ENCODE data around the gene TRIO.

Gene TRIO

GRCh38 chr5:14268738-14269137 lies 125.6 kb downstream of the TRIO start:
- peaks cover 49% of the 10 kb centered on the region for H3K4me1 ChIP-seq (ENCODE audit: insufficient read depth, low read length)
- H3K9me3 ChIP-seq (ENCODE audit: control insufficient read depth, insufficient read depth, low read length), result no peaks in the 10 kb centered on the region
- H3K9ac ChIP-seq (ENCODE audit: low read depth, low read length), result no peak overlapping the region
- no peaks in the 10 kb centered on the region for H3K36me3 ChIP-seq (ENCODE audit: insufficient read depth, low read length)

DNA sequence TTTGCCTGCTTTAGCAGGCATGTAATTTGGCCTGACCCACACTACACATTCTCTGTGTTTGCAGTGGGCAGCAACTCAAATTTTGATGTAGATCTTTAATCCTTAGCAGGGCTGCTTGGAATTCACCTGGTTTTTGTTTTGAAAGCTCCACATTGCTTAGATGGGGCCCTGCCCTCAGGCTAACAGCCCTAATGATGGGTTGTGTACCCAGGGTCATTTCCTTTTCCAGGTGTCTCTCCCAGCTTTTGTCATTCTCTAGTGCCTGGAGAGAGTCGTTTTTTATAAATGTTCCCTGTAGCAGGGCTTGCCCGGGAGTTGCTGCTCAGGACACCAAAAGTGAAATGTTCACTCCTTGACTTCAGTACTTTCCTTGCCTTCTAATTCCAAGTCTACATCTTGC lies 126.3 kb downstream of the TRIO start:
- H3K9me3 ChIP-seq (ENCODE audit: control insufficient read depth, insufficient read depth, low read length), result no peaks in the 10 kb centered on the region
- H3K4me1 ChIP-seq (ENCODE audit: insufficient read depth, low read length), result peaks cover 48% of the 10 kb centered on the region
- no peaks in the 10 kb centered on the region for H3K36me3 ChIP-seq (ENCODE audit: insufficient read depth, low read length)
- peak overlapping the region; percentile 34; the same call in 1 of the 2 replicates for H3K9ac ChIP-seq (ENCODE audit: low read depth, low read length)

GRCh38 chr5:14270209-14270702 lies 127.1 kb downstream of the TRIO start:
- H3K36me3 ChIP-seq (ENCODE audit: insufficient read depth, low read length), result no peaks in the 10 kb centered on the region
- no peak overlapping the region for H3K9ac ChIP-seq (ENCODE audit: low read depth, low read length)
- H3K9me3 ChIP-seq (ENCODE audit: control insufficient read depth, insufficient read depth, low read length), result no peaks in the 10 kb centered on the region
- H3K4me1 ChIP-seq (ENCODE audit: insufficient read depth, low read length), result peaks cover 45% of the 10 kb centered on the region

- H3K4me1 ChIP-seq (ENCODE audit: insufficient read depth, low read length), result peaks cover 28% of the 10 kb centered on the region
- H3K9ac ChIP-seq (ENCODE audit: low read depth, low read length), result no peak overlapping the region
- no peaks in the 10 kb centered on the region for H3K36me3 ChIP-seq (ENCODE audit: insufficient read depth, low read length)
- no peaks in the 10 kb centered on the region for H3K9me3 ChIP-seq (ENCODE audit: control insufficient read depth, insufficient read depth, low read length)
These were observed 129.5 kb downstream of the TRIO start for GRCh38 chr5:14272548-14273205.

DNA sequence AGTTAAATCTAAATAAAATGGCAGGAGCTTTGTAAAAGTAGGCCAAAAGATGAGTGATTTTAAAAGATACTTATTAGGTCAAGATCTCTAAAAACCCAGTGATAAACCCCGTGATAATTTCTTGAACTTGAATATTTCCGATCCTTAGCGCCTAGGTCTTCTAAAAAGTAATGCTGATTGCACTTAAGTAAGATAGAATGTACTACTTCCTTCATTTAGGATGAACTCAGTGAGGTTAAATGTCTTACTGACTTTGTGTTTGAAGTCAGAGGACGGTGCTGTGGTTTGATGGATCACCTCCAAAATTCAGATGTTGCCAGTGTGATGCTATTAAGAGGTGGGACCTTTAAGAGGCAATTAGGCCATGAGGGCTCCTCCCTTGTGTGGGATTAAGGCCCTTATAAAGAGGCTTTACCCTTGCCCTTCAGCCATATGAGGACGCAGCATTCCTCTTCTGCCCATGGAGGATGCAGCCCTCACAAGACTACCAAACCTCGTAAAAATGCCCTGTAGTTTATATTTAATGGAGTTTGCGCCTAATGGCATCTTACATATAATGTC lies 130.1 kb downstream of the TRIO start:
- Histone ChIP-seq H3K4me1 (ENCODE audit: insufficient read depth, low read length) (peaks cover 22% of the 10 kb centered on the region), H3K9ac (ENCODE audit: low read depth, low read length) (no peak overlapping the region), H3K9me3 (ENCODE audit: control insufficient read depth, insufficient read depth, low read length) (no peaks in the 10 kb centered on the region), H3K36me3 (ENCODE audit: insufficient read depth, low read length) (no peaks in the 10 kb centered on the region)

GRCh38 chr5:14276380-14276779 lies 133.2 kb downstream of the TRIO start:
- H3K36me3 ChIP-seq (ENCODE audit: insufficient read depth, low read length), result no peaks in the 10 kb centered on the region
- no peak overlapping the region for H3K9ac ChIP-seq (ENCODE audit: low read depth, low read length)
- no peaks in the 10 kb centered on the region for H3K9me3 ChIP-seq (ENCODE audit: control insufficient read depth, insufficient read depth, low read length)
- H3K4me1 ChIP-seq (ENCODE audit: insufficient read depth, low read length), result no peaks in the 10 kb centered on the region

DNA sequence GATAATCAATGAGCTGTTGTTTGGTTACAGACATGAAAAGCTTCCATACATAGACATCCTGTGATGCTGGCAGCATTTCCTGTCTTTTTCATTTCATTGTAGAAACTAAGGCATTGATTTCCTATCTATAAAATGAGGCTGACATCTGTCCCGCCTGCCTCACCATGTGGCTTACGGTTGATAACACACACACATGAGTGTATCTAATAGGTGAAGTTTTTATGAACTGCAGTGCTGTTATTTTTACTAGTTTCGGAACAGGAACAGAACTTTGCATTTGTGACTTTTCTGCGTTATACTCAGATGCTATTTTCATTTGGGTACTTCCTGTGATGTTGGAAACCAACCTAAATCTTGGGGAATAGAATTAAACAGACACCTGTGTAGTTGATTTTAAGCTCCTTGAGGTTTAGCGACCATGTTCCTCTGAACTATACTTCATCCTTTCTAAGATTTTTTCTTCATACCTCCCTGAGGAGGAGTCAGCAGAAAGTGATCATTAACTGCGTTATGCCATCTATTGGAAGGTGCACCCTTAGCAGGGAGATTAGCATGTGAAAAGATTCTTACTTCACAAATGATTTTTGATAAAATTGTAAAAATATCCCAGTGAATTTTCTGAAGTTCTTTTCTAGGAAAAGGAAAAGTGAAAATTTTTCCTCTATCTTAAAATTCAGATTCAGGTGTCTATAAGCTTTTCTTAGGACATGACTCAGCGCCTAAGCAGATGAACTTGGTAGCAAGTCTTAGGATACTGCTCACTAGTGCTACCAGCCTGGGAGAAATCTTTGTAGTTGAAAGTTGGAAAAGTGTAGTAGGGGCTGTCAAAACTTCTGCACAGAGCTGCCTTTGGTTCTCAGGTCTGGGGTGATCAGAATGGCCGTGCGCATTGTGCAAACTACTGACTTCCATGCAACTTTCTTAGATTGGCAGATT lies 134.5 kb downstream of the TRIO start:
- Histone ChIP-seq H3K9me3 (ENCODE audit: control insufficient read depth, insufficient read depth, low read length) (no peaks in the 10 kb centered on the region), H3K9ac (ENCODE audit: low read depth, low read length) (no peak overlapping the region), H3K4me1 (ENCODE audit: insufficient read depth, low read length) (no peaks in the 10 kb centered on the region), H3K36me3 (ENCODE audit: insufficient read depth, low read length) (no peaks in the 10 kb centered on the region)

DNA sequence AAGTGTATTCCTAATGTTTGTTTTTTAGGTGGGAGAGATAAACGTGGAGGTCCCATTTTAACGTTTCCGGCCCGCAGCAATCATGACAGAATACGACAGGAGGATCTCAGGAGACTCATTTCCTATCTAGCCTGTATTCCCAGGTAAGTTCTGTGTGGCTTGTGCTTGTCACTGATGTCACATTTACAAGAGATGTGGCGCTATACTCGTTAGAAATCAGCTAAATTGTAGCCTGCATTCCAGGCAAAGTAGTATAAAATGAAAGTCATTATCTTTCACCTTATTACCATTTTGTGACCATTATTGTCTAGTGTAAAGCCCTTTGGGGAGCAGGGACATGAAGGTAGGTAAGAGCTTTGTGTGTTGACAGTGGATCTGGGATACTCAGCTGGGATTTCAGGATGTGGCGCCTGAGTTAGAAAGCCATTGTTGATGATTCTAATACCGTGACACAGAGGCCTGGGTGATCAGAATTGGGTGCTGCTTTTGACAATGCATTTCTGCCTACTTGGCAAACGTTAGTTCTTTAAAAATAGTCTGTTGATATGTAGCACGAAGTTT lies 137.2 kb downstream of the TRIO start:
- H3K9ac ChIP-seq (ENCODE audit: low read depth, low read length), result no peak overlapping the region
- peaks cover 16% of the 10 kb centered on the region for H3K4me1 ChIP-seq (ENCODE audit: insufficient read depth, low read length)
- H3K36me3 ChIP-seq (ENCODE audit: insufficient read depth, low read length), result no peaks in the 10 kb centered on the region
- H3K9me3 ChIP-seq (ENCODE audit: control insufficient read depth, insufficient read depth, low read length), result no peaks in the 10 kb centered on the region

DNA sequence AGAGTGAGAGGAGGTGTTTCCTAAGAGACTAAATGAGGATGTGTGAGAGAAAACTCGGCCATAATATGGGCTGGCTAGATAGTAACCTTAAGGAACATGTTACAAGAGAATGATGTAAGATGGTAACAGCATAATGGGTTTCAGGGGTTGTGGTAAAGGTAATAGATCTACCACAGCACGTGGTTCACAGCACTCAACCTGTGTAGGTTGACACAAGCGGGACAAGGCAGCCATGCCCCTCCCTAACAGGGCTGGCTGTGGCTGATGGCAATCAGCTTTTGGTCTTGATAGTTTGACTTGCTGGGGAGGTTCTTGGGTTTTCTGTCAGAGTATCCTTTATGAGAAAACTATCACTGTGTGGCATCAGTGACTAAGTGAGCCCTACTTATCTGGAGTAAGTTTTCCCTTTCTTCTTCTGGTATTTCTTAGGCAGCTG lies 138.6 kb downstream of the TRIO start:
- Histone ChIP-seq H3K4me1 (ENCODE audit: insufficient read depth, low read length) (peaks cover 16% of the 10 kb centered on the region), H3K9me3 (ENCODE audit: control insufficient read depth, insufficient read depth, low read length) (no peaks in the 10 kb centered on the region), H3K36me3 (ENCODE audit: insufficient read depth, low read length) (no peaks in the 10 kb centered on the region)

DNA sequence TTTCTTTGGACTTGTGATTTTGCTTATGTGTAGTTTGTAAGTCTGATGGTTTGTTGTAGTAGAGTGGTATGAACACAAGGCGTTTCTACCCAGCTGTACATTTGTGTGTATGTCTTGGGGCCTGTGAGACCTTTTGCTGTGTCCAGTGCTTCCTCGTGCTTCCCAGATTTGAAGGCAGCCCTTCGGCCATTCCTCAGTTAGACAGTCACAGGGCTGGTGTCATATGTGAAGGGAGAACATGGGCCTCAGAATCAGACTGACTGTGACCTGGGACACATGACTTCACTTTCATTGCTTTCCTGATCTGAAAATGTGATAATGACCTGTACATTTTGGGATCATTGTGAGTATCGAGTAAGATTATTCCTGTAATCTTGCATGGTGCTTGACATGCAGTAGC lies 140.0 kb downstream of the TRIO start:
- Histone ChIP-seq H3K4me1 (ENCODE audit: insufficient read depth, low read length) (peaks cover 16% of the 10 kb centered on the region), H3K36me3 (ENCODE audit: insufficient read depth, low read length) (peaks cover 8% of the 10 kb centered on the region), H3K9me3 (ENCODE audit: control insufficient read depth, insufficient read depth, low read length) (no peaks in the 10 kb centered on the region), H3K9ac (ENCODE audit: low read depth, low read length) (no peak overlapping the region)

More for the DNA sequence above, 138.6 kb downstream of the TRIO start:
- no peak overlapping the region for H3K9ac ChIP-seq (ENCODE audit: low read depth, low read length)

DNA sequence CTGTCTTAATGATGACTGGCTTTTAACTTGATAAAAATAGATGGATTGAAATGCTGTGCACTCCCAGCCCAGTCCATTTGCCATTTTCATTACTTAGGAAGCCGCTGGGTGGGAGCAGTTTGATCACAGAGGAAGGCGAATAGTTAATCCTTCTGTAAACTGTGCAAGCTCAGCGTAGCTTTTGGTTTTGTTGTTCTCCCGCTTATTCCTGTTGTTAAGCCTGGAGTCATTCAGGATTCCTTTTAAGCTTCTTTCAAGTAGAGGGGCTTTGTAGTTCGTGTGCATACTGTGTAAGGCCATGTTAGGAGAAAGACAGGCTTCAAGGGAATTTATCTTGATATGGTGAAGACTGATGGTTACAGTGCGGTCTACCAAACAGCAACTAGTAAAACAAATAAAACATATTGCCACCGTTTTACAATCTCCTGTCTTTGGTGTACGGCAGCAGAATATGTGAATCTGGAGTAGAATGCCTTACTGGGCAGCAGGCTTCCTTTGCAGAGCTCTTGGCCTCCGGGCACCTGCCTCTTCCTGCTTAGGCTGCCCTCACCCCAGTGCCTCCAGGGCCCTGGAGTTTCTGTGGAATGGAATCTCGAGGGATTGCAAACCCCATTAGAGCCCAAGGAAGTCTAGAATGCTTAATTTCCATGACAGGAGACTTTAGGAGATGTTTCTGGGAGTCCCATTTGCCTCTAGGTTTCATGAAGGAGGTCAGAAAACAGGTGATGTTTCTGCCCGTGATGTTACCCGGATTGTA lies 141.4 kb downstream of the TRIO start:
- Histone ChIP-seq H3K4me1 (ENCODE audit: insufficient read depth, low read length) (peaks cover 16% of the 10 kb centered on the region), H3K36me3 (ENCODE audit: insufficient read depth, low read length) (peaks cover 10% of the 10 kb centered on the region), H3K9me3 (ENCODE audit: control insufficient read depth, insufficient read depth, low read length) (no peaks in the 10 kb centered on the region), H3K9ac (ENCODE audit: low read depth, low read length) (no peak overlapping the region)

GRCh38 chr5:14286007-14286406 lies 142.9 kb downstream of the TRIO start:
- Histone ChIP-seq H3K4me1 (ENCODE audit: insufficient read depth, low read length) (peaks cover 16% of the 10 kb centered on the region), H3K9ac (ENCODE audit: low read depth, low read length) (no peak overlapping the region), H3K9me3 (ENCODE audit: control insufficient read depth, insufficient read depth, low read length) (no peaks in the 10 kb centered on the region), H3K36me3 (ENCODE audit: insufficient read depth, low read length) (peaks cover 13% of the 10 kb centered on the region)

DNA sequence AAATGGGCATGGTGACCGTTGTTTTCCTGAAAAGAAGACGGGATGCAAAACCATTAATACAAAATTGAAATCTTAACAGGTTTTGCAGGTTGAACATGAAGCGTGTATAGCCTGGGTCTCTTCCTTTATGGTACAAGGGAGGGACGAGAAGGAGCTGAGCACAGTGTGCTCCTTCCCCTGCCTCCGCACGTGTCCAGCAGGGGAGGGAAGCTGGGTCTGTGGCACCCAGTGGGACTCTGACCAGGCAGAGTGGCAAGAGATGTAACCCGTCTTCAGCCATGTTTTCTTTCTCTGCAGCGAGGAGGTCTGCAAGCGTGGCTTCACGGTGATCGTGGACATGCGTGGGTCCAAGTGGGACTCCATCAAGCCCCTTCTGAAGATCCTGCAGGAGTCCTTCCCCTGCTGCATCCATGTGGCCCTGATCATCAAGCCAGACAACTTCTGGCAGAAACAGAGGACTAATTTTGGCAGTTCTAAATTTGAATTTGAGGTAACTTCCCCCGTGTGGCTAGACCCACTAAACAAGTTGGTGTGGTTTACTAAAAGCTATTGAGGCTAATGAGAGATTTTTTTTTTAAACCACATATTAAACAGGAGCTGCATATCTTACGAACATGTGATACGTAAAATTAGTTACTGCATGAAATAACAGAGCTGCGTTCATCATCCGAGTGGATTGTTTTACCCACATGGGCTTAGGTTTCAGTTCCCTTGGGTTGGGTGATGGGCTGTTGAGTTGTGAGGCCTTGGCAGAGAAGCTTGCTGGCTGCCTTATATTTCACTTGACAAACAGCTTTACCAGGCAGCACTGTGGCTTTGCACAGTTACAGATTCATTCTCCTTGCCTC lies 143.7 kb downstream of the TRIO start:
- no peaks in the 10 kb centered on the region for H3K9me3 ChIP-seq (ENCODE audit: control insufficient read depth, insufficient read depth, low read length)
- H3K4me1 ChIP-seq (ENCODE audit: insufficient read depth, low read length), result peaks cover 16% of the 10 kb centered on the region
- H3K36me3 ChIP-seq (ENCODE audit: insufficient read depth, low read length), result peaks cover 13% of the 10 kb centered on the region
- no peak overlapping the region for H3K9ac ChIP-seq (ENCODE audit: low read depth, low read length)
